ENCODE results near the gene KCTD4. TPM values are rescaled to one million over a fixed set of nuclear protein-coding genes. Genes with fewer than 3 reads are reported as not detected.

KCTD4 gene
- total and polyA plus RNA-seq, 9 donors, result not detected

GRCh38 chr13:45225370-45225769 lies 24.5 kb upstream of the KCTD4 start:
- H3K27ac ChIP-seq, result no peak overlapping the region
- WGBS, 3 donors, result 87 to 91% (median 89%) methylated on average over 4 of the region's 4 CpGs
- TF ChIP-seq POLR2A (IDR thresholded peaks at IDR 0.05) (no peak), CTCF (IDR thresholded peaks at IDR 0.05) (no peak), EP300 (IDR thresholded peaks at IDR 0.05) (no peak)
- DNase-seq, result no peak
- no peak overlapping the region for H3K4me3 ChIP-seq
- intact Hi-C loops (cut with DNase I), result no loop called here
- H3K4me1 ChIP-seq (ENCODE audit: insufficient read depth), result no peaks in the 10 kb centered on the region
- H3K36me3 ChIP-seq, result no peaks in the 10 kb centered on the region
- no peaks in the 10 kb centered on the region for H3K9me3 ChIP-seq
- no peaks in the 10 kb centered on the region for H3K27me3 ChIP-seq

GRCh38 chr13:45224176-45224575 lies 23.3 kb upstream of the KCTD4 start:
- no peaks in the 10 kb centered on the region for H3K9me3 ChIP-seq
- intact Hi-C loops (cut with DNase I), result no loop called here
- H3K4me3 ChIP-seq, result no peak overlapping the region
- no peaks in the 10 kb centered on the region for H3K27me3 ChIP-seq
- H3K27ac ChIP-seq, result no peak overlapping the region
- H3K4me1 ChIP-seq (ENCODE audit: insufficient read depth), result no peaks in the 10 kb centered on the region
- no peaks in the 10 kb centered on the region for H3K36me3 ChIP-seq
- TF ChIP-seq POLR2A (IDR thresholded peaks at IDR 0.05) (no peak), CTCF (IDR thresholded peaks at IDR 0.05) (no peak), EP300 (IDR thresholded peaks at IDR 0.05) (no peak)
- no peak for DNase-seq

- no peaks in the 10 kb centered on the region for H3K36me3 ChIP-seq
- no peak for DNase-seq
- intact Hi-C loops (cut with DNase I), result no loop called here
- no peak overlapping the region for H3K4me3 ChIP-seq
- H3K27me3 ChIP-seq, result no peaks in the 10 kb centered on the region
- H3K4me1 ChIP-seq (ENCODE audit: insufficient read depth), result no peaks in the 10 kb centered on the region
- no peak for TF ChIP-seq POLR2A (IDR thresholded peaks at IDR 0.05)
- H3K9me3 ChIP-seq, result no peaks in the 10 kb centered on the region
- no peak overlapping the region for H3K27ac ChIP-seq
- 98 to 100% (median 100%) methylated on average over 1 of the region's 1 CpG for WGBS, 3 donors
These were observed 22.1 kb upstream of the KCTD4 start for GRCh38 chr13:45222919-45223318.

- no peak overlapping the region for H3K27ac ChIP-seq
- intact Hi-C loops (cut with DNase I), result no loop called here
- H3K4me1 ChIP-seq (ENCODE audit: insufficient read depth), result no peaks in the 10 kb centered on the region
- H3K36me3 ChIP-seq, result no peaks in the 10 kb centered on the region
- no peaks in the 10 kb centered on the region for H3K9me3 ChIP-seq
- TF ChIP-seq POLR2A (IDR thresholded peaks at IDR 0.05), result no peak
- TF ChIP-seq EP300 (IDR thresholded peaks at IDR 0.05), result no peak
- no peak for TF ChIP-seq CTCF (IDR thresholded peaks at IDR 0.05)
- no peak for DNase-seq
- no peaks in the 10 kb centered on the region for H3K27me3 ChIP-seq
- H3K4me3 ChIP-seq, result no peak overlapping the region
- 72 to 81% (median 73%) methylated on average over 3 of the region's 3 CpGs for WGBS, 3 donors
These were observed 21.7 kb upstream of the KCTD4 start for GRCh38 chr13:45222516-45222915.

GRCh38 chr13:45220403-45220802 lies 19.6 kb upstream of the KCTD4 start:
- intact Hi-C loops (cut with DNase I), result no loop called here
- TF ChIP-seq EP300 (IDR thresholded peaks at IDR 0.05), result no peak
- no peak for TF ChIP-seq CTCF (IDR thresholded peaks at IDR 0.05)
- no peak for TF ChIP-seq POLR2A (IDR thresholded peaks at IDR 0.05)
- Histone ChIP-seq H3K4me1 (ENCODE audit: insufficient read depth) (no peaks in the 10 kb centered on the region), H3K27me3 (no peaks in the 10 kb centered on the region), H3K36me3 (no peaks in the 10 kb centered on the region), H3K9me3 (no peaks in the 10 kb centered on the region), H3K4me3 (no peak overlapping the region), H3K27ac (no peak overlapping the region)
- DNase-seq, result no peak
- WGBS, 3 donors, result 94 to 97% (median 96%) methylated on average over 4 of the region's 4 CpGs
